Measurements from ENCODE around the gene ARMC12.

GRCh38 chr6:35718911-35719381, 17.9 kb upstream of the ARMC12 start:
- TF ChIP-seq CTCF (IDR thresholded peaks at IDR 0.05) (no peak), MAX (CRISPR knock-in tag; IDR thresholded peaks at IDR 0.05) (no peak), CREB1 (CRISPR knock-in tag; IDR thresholded peaks at IDR 0.05) (no peak), GABPB1 (CRISPR knock-in tag; IDR thresholded peaks at IDR 0.05) (no peak)
